ENCODE measurements around the gene NRAS.

NRAS gene

DNA sequence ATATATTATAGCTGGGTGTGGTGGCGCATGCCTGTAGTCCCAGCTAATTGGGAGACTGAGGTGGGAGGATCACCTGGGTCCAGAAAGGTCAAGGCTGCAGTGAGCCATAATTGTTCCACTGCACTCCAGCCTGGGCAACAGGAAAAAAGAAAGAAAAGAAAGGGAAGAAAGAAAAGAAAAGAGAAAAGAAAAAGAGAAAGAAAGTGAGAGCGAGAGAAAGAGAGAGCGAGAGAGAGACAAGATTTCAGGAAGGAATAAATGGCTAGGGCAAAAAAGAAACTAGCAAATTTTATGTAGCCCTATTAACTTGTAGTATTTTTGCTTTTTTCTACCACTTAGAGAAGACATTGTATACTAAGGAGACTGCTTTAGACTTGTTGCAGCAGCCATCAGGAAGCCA is 6.2 kb downstream of the NRAS start:
- DNase-seq (ENCODE audit: extremely low read depth, low read depth): no peak
- no peak for TF ChIP-seq CTCF (IDR thresholded peaks at IDR 0.05; ENCODE audit: low read depth, low read length)

DNA sequence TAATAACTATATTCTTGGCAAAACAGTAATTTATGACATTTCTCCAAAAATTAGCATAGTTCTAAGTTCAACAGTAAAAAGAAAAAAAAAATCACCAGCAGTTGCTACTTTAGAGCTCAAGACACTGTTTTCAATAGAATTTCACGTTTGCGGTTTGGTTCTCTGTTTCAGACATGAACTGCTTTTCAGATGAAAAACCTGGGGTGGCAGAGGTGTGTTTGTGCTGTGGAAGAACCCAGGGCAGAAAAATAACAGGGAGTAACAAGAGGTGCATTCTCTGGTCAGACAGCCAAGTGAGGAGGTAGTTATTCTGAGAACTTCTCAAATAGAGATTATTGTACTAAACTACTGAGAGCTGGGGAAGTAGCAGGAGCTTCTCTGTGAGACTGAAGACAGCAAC is 9.0 kb downstream of the NRAS start:
- DNase-seq (ENCODE audit: extremely low read depth, low read depth): no peak

DNA sequence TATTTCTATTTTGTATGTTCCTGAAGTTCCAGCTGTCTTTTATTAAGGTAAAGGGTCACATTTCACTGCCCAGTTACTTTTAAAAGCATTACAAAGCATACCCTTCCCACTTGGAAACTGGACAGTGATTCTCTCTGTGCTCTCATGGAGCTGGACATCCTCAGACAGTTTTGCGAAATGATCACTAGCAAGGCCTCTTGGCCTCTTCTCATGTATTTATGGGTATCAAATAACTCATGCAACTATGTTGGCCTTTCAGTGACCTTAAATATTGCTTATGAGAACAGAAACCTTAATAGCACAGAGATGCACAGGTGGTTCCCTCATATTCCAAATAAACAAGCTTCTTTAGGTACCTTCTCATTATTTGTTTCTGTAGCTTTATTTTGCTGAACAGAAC is 13.3 kb downstream of the NRAS start:
- no peak for DNase-seq (ENCODE audit: extremely low read depth, low read depth)
- no peak for TF ChIP-seq CTCF (IDR thresholded peaks at IDR 0.05; ENCODE audit: low read depth, low read length)

More for the DNA sequence above, 9.0 kb downstream of the NRAS start:
- TF ChIP-seq CTCF (IDR thresholded peaks at IDR 0.05; ENCODE audit: low read depth, low read length): no peak

- no peak for DNase-seq (ENCODE audit: extremely low read depth, low read depth)
- TF ChIP-seq CTCF (IDR thresholded peaks at IDR 0.05; ENCODE audit: low read depth, low read length): no peak
Measured at GRCh38 chr1:114702737-114703136, 13.8 kb downstream of the NRAS start.

GRCh38 chr1:114701931-114702330 is 14.6 kb downstream of the NRAS start:
- DNase-seq (ENCODE audit: extremely low read depth, low read depth): no peak
- TF ChIP-seq CTCF (IDR thresholded peaks at IDR 0.05; ENCODE audit: low read depth, low read length): no peak

DNA sequence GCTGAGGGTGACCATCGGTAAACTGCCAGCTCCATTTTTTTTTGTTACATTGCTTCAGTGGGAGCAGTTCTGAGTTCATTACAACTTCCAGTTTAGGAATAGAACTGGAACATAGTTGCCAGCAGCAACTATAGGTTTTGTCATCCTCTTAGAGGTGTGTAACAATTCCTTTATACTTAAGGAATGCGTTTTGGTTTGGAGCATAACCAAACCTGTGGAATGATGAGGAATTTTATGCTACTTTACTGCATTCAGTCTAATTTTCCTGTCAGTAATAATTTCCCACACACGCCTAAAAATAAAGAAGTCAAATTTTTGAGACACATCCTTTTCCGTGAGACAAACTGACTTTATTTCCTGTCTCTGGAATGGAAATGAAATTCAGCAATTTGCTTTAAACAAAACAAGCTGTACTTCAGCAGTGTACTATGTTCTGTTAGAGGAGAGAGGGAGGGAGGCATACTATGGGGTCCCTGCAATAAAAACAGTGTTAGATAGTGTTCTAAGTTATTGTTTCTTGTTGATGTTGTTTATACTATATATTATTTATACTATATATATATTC is 16.5 kb downstream of the NRAS start:
- DNase-seq (ENCODE audit: extremely low read depth, low read depth): no peak
- no peak for TF ChIP-seq CTCF (IDR thresholded peaks at IDR 0.05; ENCODE audit: low read depth, low read length)

- no peak for TF ChIP-seq CTCF (IDR thresholded peaks at IDR 0.05; ENCODE audit: low read depth, low read length)
Measured at GRCh38 chr1:114696810-114697209, 19.8 kb downstream of the NRAS start.

More at GRCh38 chr1:114696810-114697209, 19.8 kb downstream of the NRAS start:
- no peak for DNase-seq (ENCODE audit: extremely low read depth, low read depth)

All from AG09319 (cell line).